Endodermal cell (in vitro differentiated cells): ENCODE results near the gene HMGA1. TPM values are rescaled to one million over a fixed set of nuclear protein-coding genes. Genes with fewer than 3 reads are reported as not detected.
A peak's percentile ranks its signal among the peaks of the same experiment; 100 is the strongest.

Experiments used
- DNase-seq: peaks from one replicate; pipeline ENCODE4 v3.0.0-alpha.2; 2017
- H3K27ac ChIP-seq: 2 replicates; pipeline ENCODE4 v1.5.1; 2013; ENCODE audit warnings: mild to moderate bottlenecking, low read depth, low read length, moderate library complexity
- H3K27me3 ChIP-seq: 2 replicates; pipeline ENCODE4 v1.6.1; 2013; ENCODE audit warnings: mild to moderate bottlenecking, low read length, moderate library complexity; ENCODE audit not compliant: insufficient read depth, control insufficient read depth, poor library complexity, severe bottlenecking
- H3K36me3 ChIP-seq: 2 replicates; pipeline ENCODE4 v1.7.0; 2013; ENCODE audit warnings: mild to moderate bottlenecking, low read length, moderate library complexity; ENCODE audit not compliant: control insufficient read depth, insufficient read depth
- H3K4me1 ChIP-seq: one replicate; pipeline ENCODE4 v1.7.0; 2013; ENCODE audit warnings: low read length; ENCODE audit not compliant: control insufficient read depth, insufficient read depth
- H3K4me3 ChIP-seq: 2 replicates; pipeline ENCODE4 v1.5.1; 2013; ENCODE audit warnings: mild to moderate bottlenecking, low read length, moderate library complexity
- H3K9ac ChIP-seq: 2 replicates; pipeline ENCODE4 v1.6.1; 2013; ENCODE audit warnings: mild to moderate bottlenecking, low read length, moderate library complexity; ENCODE audit not compliant: poor library complexity, severe bottlenecking; ENCODE audit errors: extremely low read depth
- H3K9me3 ChIP-seq: 2 replicates; pipeline ENCODE4 v1.6.1; 2013; ENCODE audit warnings: mild to moderate bottlenecking, low read length, moderate library complexity; ENCODE audit not compliant: control insufficient read depth
- H3K27ac Mint-ChIP-seq: 2 replicates; pipeline ENCODE4 v1.8.0; 2020; ENCODE audit warnings: mixed read lengths
- H3K27me3 Mint-ChIP-seq: 2 replicates; pipeline ENCODE4 v1.8.0; 2021; ENCODE audit warnings: mild to moderate bottlenecking, mixed read lengths; ENCODE audit not compliant: insufficient read depth
- H3K36me3 Mint-ChIP-seq: 2 replicates; pipeline ENCODE4 v1.8.0; 2020; ENCODE audit warnings: low read depth, mixed read lengths
- H3K4me1 Mint-ChIP-seq: 2 replicates; pipeline ENCODE4 v1.8.0; 2020; ENCODE audit warnings: mixed read lengths
- H3K4me3 Mint-ChIP-seq: 2 replicates; pipeline ENCODE4 v1.8.0; 2020; ENCODE audit warnings: mild to moderate bottlenecking, moderate library complexity, mixed read lengths
- H3K9me3 Mint-ChIP-seq: 2 replicates; pipeline ENCODE4 v1.8.0; 2020; ENCODE audit warnings: mild to moderate bottlenecking, mixed read lengths
- WGBS, 2 experiments: methylation state at CpG; one replicate each; pipeline versions ENCODE4 v1.1.5 to v1.1.7; 2013; ENCODE audit warnings: missing lambda C conversion rate in 2 of 2, mixed read lengths in 1 of 2; ENCODE audit not compliant: insufficient coverage in 1 of 2, insufficient read length in 1 of 2; 5-methylcytosine and 5-hydroxymethylcytosine counted together
- total RNA-seq, 2 donors: library from RNA; stranded (reverse); fragmentation: NEBNext Ultra II Directional in 1 of 2; extraction: Animal tissue kit (Norgen Biotek cat#: 25700) in 1 of 2; gene quantifications; 2 replicates in 1 of 2; 3 replicates in 1 of 2; pipeline ENCODE4 v1.2.1, GENCODE V29; 2021
- TF ChIP-seq, protein P1 (sequence below): fragments of 200-600 bp; sonication (generic); conservative IDR thresholded peaks from 2 replicates; pipeline ENCODE4 v1.5.0; 2021; ENCODE audit warnings: antibody characterized with exemption, mild to moderate bottlenecking

The HMGA1 gene
- total RNA-seq, 2 donors from 2014 or later = 1,306 to 1,595 TPM

DNA sequence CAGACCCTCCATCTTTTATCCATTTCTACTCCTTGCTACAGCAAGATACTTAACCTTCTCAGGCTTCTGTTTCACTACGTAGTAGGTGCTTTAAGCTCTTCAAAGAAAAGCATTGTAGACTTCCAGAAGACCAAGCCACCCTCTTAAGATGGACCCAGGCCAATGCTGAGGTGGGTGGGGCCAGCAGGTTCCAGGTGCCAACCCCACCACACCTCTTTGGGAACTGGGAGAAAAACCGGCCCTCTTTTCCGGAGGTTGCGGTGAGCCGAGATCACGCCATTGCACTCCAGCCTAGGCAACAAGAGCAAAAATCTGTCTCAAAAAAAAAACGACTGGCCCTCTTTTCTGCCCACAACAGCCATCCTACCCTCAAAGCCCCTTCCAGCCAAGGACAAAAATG is 10.6 kb upstream of the HMGA1 start:
- Histone ChIP-seq H3K27ac (no peak overlapping the region), H3K4me1 (peaks cover 12% of the 10 kb centered on the region), H3K9ac (no peak overlapping the region), H3K9me3 (no peaks in the 10 kb centered on the region), H3K27me3 (no peaks in the 10 kb centered on the region), H3K36me3 (no peaks in the 10 kb centered on the region), H3K4me3 (no peak overlapping the region)
- no peaks in the 10 kb centered on the region for H3K9me3 Mint-ChIP-seq
- TF ChIP-seq, protein P1, sequence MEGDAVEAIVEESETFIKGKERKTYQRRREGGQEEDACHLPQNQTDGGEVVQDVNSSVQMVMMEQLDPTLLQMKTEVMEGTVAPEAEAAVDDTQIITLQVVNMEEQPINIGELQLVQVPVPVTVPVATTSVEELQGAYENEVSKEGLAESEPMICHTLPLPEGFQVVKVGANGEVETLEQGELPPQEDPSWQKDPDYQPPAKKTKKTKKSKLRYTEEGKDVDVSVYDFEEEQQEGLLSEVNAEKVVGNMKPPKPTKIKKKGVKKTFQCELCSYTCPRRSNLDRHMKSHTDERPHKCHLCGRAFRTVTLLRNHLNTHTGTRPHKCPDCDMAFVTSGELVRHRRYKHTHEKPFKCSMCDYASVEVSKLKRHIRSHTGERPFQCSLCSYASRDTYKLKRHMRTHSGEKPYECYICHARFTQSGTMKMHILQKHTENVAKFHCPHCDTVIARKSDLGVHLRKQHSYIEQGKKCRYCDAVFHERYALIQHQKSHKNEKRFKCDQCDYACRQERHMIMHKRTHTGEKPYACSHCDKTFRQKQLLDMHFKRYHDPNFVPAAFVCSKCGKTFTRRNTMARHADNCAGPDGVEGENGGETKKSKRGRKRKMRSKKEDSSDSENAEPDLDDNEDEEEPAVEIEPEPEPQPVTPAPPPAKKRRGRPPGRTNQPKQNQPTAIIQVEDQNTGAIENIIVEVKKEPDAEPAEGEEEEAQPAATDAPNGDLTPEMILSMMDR = no peak
- H3K36me3 Mint-ChIP-seq = no peaks in the 10 kb centered on the region
- WGBS, 2 experiments = 81 to 100% methylated on average over 1 to 7 of the region's 7 CpGs
- no peaks in the 10 kb centered on the region for H3K27me3 Mint-ChIP-seq
- peak overlapping the region; percentile 34 for H3K4me3 Mint-ChIP-seq
- peak overlapping the region; percentile 94 for H3K27ac Mint-ChIP-seq
- DNase-seq = no peak
- peaks cover 37% of the 10 kb centered on the region for H3K4me1 Mint-ChIP-seq

DNA sequence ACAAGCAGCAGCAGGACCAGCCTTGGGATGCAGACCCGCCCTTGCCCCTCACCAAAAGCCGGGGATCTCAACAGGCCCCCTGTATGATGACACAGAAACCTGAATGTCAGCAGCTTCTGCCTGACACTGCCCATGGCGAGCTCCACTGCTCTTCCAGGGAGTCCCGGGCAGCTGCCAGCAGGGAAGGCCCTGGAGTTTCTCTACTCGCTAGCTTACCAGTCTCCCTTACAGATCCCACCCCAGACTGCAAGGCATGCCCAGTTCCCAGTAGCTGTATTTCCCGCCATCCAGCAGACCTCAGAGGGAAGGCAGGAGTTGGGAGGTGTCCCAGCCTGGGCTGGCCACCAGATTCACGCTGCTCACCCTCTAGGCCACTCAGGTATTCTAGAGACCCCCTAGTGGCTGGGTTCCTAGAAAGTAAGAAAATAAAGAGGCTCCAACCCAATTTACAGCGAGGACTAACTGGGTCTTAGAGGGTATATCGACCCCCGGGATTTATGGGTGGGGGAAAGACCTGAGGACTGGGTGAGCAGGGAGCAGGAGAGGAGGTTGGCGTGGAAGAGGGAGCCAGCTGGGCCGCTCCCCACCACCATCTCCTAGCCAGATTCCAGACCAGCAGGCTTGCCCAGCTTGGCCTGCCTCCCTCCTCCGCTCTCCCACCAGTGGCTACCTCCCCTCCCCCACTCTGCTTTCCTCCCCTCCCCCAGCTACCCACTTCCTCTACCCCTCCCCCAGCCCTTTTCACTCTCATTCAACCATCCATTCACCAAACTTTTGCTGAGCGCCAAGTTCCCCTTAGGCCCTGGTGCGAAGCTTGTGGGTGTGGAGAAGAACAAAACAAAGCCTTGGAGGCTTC is 9.7 kb upstream of the HMGA1 start:
- peak; percentile 90 for DNase-seq
- H3K4me3 Mint-ChIP-seq = peak overlapping the region; percentile 34
- Histone ChIP-seq H3K4me3 (no peak overlapping the region), H3K27ac (no peak overlapping the region), H3K9ac (no peak overlapping the region), H3K27me3 (no peaks in the 10 kb centered on the region), H3K9me3 (no peaks in the 10 kb centered on the region), H3K36me3 (no peaks in the 10 kb centered on the region), H3K4me1 (peaks cover 12% of the 10 kb centered on the region)
- H3K27me3 Mint-ChIP-seq = no peaks in the 10 kb centered on the region
- no peaks in the 10 kb centered on the region for H3K9me3 Mint-ChIP-seq
- 73 to 75% methylated on average over 8 to 15 of the region's 15 CpGs for WGBS, 2 experiments
- TF ChIP-seq, protein P1 = peak; percentile 69
- H3K27ac Mint-ChIP-seq = peak overlapping the region; percentile 94
- H3K36me3 Mint-ChIP-seq = no peaks in the 10 kb centered on the region
- H3K4me1 Mint-ChIP-seq = peaks cover 37% of the 10 kb centered on the region

DNA sequence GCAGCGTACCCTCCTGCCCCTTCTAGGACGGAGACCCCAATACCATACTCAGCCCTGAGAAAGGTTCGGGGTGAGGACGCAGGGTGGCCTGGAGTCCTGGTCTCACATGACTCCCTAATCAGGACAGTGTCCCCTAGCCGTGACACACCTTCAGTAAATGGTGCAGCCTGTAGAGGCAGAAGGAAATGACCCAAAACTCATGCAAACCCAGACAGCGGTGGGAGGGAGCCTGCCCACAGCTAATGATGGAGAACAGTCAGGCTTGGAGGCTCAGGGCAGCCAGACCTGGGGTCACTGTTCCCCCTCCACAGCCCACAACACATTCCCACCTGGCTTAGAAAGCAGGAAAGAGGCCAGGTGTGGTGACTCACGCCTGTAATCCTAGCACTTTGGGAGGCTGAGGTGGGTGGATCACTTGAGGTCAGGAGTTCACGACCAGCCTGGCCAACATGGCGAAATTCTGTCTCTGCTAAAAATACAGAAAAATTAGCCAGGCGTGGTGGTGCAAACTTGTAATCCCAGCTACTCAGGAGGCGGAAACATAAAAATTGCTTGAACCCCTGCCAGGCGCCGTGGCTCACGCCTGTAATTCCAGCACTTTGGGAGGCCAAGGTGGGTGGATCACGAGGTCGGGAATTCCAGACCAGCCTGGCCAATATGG is 8.8 kb upstream of the HMGA1 start:
- no peaks in the 10 kb centered on the region for H3K27me3 Mint-ChIP-seq
- H3K4me3 ChIP-seq = no peak overlapping the region
- no peaks in the 10 kb centered on the region for H3K36me3 Mint-ChIP-seq
- WGBS, 2 experiments = 95% methylated on average over 15 to 16 of the region's 16 CpGs
- H3K27ac Mint-ChIP-seq = peak overlapping the region; percentile 94
- no peak overlapping the region for H3K27ac ChIP-seq
- peak overlapping the region; percentile 34 for H3K4me3 Mint-ChIP-seq
- DNase-seq = peak; percentile 69
- no peaks in the 10 kb centered on the region for H3K36me3 ChIP-seq
- peaks cover 39% of the 10 kb centered on the region for H3K4me1 Mint-ChIP-seq
- no peak overlapping the region for H3K9ac ChIP-seq
- H3K9me3 Mint-ChIP-seq = no peaks in the 10 kb centered on the region
- H3K27me3 ChIP-seq = no peaks in the 10 kb centered on the region
- TF ChIP-seq, protein P1 = no peak
- H3K4me1 ChIP-seq = peaks cover 12% of the 10 kb centered on the region
- no peaks in the 10 kb centered on the region for H3K9me3 ChIP-seq
